HG03460 (cell line): ENCODE data around the gene DTNBP1.

Source experiments
- ATAC-seq: cut with Tn5 transposase; IDR thresholded peaks from one replicate; pipeline ENCODE4 v1.9.1; 2021; ENCODE audit not compliant: unreplicated experiment

The DTNBP1 gene

DNA sequence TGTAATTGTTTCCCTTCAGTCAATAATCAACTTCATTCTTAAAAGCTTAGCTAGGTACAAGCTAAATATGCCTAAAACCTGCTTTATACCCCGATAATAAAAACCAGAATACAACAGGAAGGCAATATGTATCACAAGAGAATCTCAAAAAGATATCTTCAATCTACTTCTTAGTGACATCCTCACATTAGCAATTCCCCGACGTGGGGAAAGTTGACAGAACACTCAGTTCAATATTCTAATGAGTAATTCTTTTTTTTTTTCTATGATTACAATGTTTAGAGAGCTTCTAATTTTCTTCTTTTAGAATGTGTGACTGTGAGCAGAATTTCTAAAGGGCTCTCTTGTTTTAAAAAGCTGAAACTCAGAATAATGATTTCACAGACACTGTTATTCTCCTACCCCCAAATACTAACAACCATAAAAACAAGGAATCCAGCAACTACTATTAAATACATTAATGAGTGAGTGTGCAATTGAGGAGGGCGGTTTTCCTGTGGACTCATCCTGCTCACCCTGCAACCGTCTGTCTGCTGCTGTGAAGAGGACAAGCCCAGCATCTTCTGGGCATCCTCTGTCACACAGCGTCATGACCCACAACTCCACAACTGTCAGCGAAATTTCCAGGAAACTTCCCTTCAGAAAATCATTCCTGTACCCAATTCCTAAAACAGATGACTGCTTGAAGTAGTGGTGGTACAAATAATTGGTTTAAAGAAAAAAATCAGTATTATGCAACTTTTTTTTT lies 68.1 kb downstream of the DTNBP1 start:
- no peak for ATAC-seq

DNA sequence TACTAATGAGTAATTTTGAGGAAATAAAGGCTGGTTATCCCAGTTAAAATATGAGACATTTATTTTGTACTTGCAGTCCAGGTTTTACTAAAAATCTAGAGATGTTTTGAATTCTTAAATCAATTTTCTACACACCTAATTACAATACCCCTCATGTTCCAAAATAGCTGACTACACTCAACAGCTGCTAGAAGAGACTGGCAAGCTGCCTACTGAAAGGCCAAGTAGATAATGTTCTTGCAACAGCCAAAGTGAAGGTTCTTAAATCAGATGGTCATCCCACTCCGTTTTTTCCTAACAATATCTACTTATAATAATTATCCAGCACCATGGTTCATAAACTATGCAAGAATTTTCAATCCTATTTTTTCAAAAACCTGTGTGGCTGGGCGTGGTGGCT lies 69.0 kb downstream of the DTNBP1 start:
- ATAC-seq = no peak

DNA sequence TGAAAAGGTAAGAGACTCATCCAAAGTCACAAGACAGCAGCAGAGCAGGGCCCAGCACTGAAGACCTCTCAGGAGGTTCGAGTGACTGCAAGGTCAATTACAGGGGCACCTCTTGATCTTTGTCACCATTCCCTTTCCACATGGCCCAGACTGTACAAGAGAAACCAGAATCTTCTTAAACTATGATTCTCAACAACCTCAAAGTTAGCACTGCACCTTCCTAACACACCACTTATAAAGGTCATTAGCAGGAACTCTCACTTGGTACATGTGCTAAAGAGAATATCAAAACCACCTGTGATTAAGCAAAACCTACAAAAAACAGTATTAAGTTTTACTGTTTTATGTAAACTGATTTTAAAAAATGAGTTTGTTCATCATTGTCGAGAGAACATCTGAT lies 70.2 kb downstream of the DTNBP1 start:
- no peak for ATAC-seq

DNA sequence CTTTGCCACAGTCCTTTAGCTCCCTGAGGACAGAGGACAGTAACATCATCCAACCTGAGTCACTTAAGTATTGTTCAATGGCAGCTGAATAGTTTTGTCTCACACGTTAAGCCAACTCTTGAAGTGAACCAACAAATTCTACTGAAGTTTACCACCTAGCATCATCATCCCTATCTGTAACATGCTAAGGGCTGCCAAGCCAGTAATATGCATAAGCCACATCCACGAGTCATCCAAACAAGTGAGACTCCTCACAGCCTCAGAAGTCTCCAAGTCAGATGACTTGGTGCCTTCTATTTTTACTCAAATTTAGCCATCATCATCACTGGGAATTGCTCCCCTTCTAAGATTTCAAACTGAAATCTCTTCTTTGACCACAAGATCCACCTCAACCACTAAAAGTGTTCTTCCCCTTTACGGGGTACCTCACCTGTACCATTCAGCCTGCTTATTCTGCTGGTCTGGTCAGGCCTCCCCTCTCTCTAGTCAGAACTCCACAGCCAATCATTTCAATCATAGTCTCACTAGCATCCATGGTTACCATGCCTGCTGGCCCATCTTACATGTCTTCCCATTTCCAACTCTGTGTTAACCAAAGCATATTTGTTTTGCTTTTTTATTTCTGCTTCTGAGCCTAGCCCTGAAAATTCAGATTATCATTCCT lies 73.7 kb downstream of the DTNBP1 start:
- ATAC-seq = no peak

DNA sequence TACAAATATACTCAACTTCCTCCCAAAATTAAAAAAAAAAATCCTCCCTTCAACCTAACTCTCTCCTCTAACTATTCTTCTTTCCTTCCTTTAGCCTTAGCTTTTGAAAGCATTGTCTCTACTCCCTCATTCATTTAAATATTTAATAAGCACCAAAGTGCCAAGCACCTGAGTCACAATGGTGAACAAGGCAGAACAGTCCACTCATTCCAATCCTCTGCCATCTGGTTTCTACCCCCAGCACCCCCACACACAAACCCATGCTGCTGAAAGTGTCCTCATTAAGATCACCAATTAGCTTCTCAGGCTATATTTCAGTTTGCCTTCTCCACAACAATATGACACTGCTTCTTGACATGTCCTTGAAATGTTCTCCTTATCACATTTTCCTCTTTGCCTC lies 76.3 kb downstream of the DTNBP1 start:
- ATAC-seq = no peak

DNA sequence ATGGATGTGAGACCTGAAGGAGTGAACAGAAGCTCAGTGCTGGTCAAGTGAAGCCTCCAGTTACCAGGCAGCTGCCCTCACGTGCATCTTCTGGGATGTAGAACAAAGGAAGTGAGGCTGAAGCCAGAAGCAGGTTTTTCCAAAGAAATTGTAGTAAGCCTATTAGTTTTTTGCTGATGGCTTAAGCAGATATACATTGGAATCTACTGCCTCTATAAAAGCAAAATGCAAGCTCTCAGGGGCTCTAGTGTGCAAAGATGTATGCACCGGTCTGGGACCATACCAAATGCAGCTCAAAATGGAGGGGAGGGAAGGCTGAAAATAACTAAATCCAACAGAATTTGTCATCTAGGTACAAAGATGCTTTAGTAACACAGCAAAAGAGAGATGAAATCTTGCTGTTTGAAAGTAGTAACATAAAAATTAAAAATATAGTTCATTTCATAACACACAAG lies 77.0 kb downstream of the DTNBP1 start:
- ATAC-seq = no peak

DNA sequence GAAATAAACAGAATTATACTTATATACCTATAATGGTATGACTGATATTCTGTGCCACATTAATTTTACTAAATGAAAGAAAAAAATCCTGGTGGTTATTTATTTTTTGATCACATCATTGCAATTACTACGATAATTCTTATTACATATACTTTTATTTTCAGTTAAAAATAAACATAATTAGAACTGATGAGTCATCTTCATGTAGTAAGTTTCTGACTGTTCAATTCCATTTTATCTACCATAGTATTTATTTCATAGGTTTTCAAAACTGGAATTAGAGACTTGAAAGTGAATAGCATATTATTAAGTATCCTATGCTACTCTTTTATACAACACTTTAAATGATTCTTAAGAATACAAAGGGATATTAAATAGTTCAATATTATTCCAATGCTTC lies 80.3 kb downstream of the DTNBP1 start:
- ATAC-seq = no peak

DNA sequence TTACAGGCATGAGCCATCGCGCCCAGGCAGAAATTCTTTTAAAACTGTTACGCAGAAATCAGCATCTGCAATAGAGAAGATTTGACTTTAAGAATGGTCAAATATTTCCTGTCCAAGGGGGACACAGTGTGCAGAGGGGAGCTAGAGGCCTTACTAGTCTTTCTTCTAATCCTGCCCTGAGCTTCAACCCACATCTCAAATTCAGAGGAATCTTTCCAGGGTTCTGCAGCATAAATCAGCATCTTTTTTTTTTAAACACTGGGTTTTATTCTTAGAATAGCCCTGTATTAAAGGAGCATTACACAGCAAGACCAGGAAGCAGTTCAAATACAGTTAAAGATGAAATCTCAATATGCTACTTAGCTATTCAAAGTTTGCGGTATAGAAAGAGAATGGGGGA lies 81.1 kb downstream of the DTNBP1 start:
- ATAC-seq = no peak

DNA sequence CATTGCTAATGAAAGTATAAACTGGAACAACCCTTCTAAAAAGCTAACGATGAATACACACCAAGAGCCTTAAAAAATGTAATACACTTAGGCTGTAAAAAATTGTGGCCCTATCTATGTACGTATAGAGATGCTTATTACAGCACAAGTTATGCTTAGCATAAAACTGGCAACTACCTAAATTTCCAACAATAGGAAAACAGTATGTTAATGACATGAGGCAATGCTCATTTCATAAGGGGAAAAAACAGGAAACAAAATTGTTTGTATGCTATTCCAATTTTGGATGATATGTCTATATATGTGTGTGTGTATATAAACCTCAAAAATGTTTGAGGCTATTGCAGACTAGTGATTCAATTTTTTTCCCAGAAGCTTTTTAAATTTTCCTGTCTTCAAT lies 82.5 kb downstream of the DTNBP1 start:
- ATAC-seq = no peak

DNA sequence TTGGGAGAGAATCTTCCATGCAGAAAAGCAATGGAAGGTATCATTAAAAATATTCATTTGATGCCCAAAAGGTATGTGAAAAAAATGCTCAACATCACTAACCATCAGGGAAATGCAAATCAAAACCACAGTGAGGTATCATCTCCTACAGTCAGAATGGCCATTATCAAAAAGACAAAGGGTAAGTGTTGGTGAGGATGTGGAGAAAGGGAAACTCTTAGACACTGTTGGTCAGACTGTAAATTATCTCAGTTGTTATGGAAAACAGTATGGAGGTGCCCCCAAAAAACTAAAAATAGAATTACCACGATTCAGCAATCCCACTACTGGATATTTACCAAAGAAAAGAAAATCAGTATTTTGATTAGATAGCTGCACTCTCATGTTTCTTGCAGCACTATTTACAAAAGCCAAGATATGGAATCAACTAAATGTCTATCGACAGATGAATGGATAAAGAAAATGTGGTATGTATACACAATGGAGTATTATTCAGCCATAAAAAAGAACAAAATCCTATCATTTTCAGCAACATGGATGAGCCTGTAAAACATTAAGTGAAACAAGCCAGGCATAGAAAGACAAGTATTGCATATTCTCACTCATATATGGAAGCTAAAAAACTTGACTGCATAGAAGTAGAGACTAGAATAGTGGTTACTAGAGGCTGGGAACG lies 84.0 kb downstream of the DTNBP1 start:
- no peak for ATAC-seq

DNA sequence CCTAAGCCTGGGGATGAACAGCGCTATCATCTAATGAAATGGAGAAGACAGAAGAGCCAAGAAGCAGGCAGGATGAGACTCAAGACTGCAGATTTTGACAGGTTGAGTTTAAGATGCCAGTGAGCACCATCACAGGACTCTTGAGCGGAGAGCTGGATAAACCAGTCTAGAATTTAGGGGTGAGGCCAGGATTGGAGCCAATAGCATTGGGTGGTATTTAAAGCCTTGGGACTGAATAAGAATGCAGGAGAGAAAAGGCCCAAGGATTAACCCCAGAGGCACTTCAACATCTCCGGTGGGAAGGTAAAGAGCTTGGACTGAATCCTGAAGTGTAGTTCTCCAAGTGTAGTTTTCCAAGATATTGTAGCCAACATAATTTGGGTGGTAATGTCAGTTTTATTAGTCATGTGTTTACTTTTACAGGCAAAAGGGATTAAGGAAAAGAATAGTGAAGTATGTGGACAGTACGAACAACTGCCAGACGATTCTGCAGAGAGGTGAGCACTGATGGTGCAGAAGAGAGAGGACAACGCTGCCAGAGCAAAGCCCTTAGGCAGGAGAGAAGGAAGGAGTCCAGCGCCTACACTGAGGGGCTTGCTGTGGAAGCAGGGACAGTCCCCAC lies 85.2 kb downstream of the DTNBP1 start:
- no peak for ATAC-seq

DNA sequence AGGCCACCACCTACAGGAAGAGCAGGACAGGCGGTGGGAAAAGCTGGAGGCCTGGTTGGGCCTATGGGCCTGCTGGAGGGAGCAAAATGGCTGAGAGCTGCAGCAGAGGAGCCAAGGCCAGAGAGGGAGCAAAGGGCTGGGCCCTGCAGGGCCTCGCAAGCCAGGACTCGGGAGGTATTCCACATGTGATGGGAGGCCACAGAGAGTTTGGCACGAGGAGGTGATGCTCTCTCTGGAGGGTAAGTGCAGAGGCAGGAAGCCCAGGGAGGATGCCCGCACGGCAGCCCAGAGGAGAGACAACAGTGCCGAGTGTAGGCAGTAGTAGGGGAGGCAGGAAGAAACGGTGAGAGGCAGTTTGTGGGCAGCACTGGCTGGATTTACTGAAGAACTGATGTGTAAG lies 85.7 kb downstream of the DTNBP1 start:
- ATAC-seq = no peak

DNA sequence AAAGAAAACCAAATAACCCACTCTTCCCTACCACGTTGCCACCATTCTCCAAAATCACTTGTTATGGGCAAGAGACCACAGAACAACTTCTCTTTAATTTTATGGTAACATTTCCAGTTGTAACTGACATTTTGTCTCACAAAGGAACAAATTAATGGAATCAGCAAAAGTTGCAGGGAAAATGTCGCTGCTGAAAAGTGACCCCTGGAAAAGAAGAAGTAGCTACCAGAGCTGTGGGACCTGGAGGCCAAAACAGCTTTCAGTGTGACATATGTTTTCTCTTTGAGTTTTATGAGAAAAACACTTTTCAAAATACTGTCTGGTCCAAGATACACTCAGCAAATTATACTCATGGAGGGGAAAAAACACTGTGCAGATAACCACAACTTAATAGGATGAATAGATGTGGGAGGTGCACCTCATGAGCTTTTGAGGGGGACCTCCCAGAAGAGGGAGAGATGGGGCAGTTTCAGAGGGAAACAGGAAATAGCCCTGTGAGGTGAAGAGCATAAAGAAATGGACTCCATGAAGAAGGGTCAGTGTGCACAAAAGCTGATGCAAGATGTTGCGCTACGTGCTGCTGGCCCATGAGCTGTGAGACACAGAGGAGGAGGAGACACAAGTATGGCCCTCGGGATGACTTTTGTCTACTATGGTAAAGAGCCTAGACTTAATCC lies 87.3 kb downstream of the DTNBP1 start:
- no peak for ATAC-seq

DNA sequence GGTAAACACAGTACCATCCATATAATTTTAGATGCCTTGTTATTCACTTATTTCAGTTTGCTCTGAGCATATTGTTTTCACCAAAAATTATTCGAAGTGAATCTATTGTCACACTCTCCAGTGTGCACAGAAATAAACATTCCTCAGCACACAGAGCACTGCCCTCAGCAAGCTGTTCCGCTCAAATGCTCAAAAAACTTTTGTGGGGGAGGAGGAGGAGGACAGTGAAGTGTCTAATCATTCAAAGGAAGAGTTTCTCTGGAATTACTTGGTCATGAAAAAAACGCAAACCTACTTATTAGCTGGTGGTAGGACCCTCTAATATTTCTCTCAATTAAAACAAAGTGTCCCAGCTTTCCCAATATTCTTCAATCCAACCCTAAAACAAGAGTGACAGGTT lies 88.3 kb downstream of the DTNBP1 start:
- no peak for ATAC-seq

DNA sequence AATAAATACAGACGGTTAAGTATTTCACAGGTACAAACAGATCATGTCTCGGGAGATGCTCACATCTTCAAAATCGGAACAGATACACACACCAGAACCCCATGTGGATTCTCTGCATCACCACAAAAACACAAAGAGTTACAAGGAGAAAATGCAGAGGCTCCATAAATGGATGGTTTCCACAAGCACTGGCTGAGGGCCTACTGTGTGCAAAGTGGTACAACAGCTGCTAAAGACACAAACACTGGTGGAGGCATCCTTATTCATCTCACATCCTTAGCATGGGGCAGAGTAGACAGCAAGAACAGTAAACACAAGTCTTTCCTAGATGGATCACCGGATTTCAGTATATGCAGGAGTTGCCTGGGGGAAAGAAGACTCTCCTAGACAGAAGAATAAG lies 88.8 kb downstream of the DTNBP1 start:
- no peak for ATAC-seq

DNA sequence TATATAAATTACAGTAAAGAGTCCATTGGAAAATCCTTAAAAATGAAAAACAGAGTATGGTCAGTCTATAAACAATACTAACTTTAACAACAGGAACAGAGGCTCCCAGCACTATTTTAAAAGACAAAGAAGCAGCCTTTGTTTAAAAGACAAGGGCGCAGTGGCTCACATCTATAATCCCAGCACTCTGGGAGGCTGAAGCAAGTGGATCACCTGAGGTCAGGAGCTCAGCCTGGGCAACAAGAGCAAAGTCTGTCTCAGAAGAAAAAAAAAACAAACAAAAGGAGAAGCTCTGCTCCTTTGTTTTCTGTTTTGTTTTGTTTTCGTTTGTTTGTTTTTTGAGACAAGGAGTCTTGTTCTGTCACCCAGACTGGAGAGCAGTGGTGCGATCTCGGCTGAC lies 89.4 kb downstream of the DTNBP1 start:
- no peak for ATAC-seq

DNA sequence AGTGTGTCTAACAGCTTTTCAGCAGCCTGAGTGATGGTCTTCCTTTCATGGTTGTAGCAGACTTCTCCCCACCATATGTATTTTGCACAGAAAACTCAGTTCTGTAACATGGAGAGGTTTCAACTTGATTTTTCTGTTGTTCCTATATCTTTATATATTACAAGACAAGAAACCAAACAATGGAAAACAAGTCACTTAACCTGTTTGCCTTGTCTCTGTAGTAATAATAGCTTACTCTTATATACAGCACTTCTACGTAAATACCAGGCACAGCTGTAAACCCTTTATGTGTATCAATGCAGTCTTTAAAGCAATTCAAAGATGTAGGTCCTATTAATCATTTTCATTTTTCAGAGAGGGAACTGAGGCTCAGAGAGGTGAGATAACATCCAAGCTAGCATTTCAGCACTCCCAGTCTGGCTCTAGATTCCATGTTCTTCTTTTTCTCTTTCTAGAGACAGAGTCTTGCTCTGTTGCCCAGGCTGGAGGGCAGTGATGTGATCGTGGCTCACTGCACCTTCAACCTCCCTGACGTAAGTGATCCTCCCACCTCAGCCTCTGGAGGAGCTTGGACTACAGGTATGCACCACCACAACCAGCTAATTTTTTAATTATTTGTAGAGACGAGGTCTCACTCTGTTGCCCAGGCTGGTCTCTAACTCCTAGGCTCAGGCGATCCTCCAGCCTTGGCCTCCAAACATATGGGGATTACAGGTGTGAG lies 90.4 kb downstream of the DTNBP1 start:
- ATAC-seq = no peak

DNA sequence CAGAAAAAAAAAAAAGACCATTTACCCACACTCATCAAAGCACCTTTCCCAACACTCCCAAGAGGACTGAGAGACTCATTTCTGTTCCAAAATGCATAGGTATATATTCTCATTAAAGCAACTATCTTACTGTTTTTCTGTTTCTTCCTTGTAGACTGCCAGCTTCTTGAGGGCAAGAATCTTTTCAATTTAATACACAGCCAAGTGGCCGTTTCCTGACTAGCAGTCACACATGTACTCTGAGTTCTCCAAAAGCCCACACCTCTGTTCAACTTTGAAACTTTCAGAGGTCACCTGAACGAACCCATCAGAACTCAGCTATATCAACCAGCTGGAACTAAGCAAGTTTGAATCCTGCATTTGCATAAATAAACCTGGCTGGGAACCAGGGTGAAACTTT lies 92.7 kb downstream of the DTNBP1 start:
- no peak for ATAC-seq

DNA sequence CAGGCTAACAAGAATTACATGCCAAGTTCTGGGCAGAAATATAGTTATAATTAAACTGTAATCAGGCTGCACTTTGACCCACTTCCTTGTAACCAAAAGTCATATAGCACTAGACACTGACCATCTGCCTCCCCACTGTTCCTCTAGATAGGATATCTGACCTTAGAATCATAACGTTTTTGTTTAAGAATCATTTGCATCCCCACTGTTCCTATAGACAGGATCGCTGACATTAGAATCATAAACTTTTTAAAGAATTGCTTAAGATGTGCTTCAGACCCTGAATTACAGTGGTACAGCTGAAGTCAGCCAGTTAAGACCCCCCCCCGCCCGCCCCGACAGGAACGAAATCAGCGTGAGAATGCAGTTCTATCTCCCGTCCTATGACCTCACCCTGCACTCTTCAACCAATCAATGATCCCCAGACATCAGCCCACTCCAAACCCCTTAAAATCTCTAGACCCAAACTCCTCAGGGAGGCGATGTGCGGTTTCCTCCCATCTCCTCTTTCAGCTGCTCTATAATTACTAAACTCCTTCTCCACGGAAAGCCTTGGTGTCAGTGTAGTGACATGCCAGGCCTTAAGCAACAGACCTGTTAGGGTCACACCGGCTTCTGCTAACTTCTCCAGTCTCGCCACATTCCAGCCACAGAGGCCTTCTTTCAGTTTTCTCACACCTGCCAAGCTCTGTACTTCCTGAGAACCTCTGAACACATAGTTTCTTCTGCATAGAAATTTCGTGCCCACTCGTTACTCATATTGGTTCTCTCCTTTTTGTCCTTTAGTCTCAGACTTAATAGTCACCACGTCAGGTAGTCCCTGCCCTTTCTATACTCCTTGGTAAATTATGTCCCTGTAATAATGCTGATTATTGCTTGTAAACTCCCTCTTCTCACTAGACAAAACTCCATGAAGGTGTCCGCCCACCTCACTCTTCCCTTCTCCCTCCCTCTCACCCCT lies 93.5 kb downstream of the DTNBP1 start:
- no peak for ATAC-seq
